RWPE1 (cell line): ENCODE measurements around the gene COL27A1.

Experiments used
- CTCF ChIA-PET: fragments of 350-600 bp; sonication (Branson Sonifier 250); formaldehyde crosslinking; extraction: SDS; loops from one replicate; lab custom pipeline; 2021; lab: Yijun Ruan, JAX
- POLR2A ChIA-PET: fragments of 400-600 bp; formaldehyde crosslinking; extraction: SDS; loops from one replicate; lab custom pipeline; 2020; ENCODE audit warnings: antibody characterized with exemption; ENCODE audit not compliant: low non-redundant PET; lab: Yijun Ruan, JAX
- DNase-seq: peaks from one replicate; pipeline ENCODE4 v3.0.0; 2012; ENCODE audit warnings: low spot score
- H3K27ac ChIP-seq: fragments of 450-650 bp; 2 replicates; pipeline ENCODE4 v1.5.1; 2017
- TF ChIP-seq, protein P1 (sequence below): fragments of 450-650 bp; conservative IDR thresholded peaks from 2 replicates; pipeline ENCODE4 v1.5.1; 2017; ENCODE audit warnings: low read depth, mild to moderate bottlenecking

Gene COL27A1

DNA sequence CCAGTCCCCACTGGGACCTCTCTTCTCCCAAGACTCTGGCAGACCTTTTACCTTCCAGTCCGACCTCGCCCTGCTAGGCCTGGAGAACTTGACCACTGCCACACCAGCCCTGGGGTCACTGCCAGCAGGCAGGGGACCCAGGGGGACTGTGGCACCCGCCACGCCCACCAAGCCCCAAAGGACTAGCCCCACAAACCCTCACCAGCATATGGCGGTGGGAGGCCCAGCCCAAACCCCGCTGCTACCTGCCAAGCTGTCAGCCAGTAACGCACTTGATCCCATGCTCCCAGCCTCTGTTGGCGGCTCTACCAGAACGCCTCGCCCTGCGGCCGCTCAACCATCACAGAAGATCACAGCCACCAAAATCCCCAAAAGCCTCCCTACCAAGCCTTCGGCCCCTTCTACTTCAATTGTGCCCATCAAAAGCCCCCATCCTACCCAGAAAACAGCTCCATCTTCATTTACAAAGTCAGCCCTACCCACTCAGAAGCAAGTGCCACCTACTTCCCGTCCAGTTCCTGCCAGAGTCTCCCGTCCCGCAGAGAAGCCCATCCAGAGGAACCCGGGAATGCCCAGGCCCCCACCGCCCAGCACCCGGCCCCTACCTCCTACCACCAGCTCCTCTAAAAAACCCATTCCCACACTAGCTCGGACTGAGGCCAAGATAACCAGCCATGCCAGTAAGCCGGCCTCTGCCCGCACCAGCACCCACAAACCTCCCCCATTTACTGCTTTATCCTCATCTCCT is 13.1 kb downstream of the COL27A1 start:
- CTCF ChIA-PET = interaction anchor here (0.6 to 1.3 kb wide), 4 partner anchors 13 to 319 kb away, joined by 3 read pairs; partner anchors contain the start of gene COL27A1
- DNase-seq = no peak

DNA sequence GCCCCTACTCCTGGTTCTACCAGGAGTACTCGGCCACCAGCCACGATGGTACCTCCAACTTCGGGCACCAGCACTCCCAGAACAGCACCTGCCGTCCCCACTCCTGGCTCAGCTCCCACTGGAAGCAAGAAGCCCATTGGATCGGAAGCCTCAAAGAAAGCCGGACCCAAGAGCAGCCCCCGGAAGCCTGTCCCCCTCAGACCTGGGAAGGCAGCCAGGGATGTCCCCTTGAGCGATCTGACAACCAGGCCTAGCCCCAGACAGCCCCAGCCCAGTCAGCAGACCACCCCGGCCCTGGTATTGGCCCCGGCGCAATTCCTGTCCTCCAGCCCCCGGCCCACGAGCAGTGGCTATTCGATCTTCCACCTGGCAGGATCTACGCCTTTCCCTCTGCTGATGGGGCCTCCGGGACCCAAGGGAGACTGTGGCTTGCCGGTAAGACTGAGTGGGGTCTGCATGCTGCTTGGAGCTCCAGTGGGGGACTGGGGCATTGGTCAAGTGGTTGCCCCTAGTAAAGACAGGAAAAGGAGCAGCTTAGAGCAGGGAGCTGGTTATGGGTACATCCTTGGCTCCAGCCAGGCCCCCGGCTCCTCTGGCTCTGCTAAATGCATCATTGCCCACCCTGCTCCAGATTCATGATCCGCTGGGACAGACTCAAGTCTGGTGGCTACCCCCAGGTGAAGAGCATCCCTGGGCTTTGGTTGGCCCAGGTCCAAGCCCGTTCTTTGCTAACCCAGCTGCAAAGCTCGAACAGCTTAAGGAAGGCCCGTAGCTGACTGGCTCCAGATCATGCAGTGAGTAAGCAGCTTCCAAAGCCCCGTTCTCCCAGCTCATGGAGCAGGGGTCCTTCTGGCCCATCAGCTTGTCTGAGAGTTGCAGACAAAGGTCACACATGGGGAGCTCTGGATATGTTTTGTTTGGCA is 14.0 kb downstream of the COL27A1 start:
- CTCF ChIA-PET = interaction anchor here (0.6 to 1.3 kb wide), 4 partner anchors 14 to 318 kb away, joined by 3 read pairs; partner anchors contain the start of gene COL27A1
- TF ChIP-seq, protein P1, sequence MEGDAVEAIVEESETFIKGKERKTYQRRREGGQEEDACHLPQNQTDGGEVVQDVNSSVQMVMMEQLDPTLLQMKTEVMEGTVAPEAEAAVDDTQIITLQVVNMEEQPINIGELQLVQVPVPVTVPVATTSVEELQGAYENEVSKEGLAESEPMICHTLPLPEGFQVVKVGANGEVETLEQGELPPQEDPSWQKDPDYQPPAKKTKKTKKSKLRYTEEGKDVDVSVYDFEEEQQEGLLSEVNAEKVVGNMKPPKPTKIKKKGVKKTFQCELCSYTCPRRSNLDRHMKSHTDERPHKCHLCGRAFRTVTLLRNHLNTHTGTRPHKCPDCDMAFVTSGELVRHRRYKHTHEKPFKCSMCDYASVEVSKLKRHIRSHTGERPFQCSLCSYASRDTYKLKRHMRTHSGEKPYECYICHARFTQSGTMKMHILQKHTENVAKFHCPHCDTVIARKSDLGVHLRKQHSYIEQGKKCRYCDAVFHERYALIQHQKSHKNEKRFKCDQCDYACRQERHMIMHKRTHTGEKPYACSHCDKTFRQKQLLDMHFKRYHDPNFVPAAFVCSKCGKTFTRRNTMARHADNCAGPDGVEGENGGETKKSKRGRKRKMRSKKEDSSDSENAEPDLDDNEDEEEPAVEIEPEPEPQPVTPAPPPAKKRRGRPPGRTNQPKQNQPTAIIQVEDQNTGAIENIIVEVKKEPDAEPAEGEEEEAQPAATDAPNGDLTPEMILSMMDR = no peak
- H3K27ac ChIP-seq = peak overlapping the region; percentile 18
- no peak for DNase-seq
- POLR2A ChIA-PET = no interaction called here

More for the DNA sequence above, 13.1 kb downstream of the COL27A1 start:
- H3K27ac ChIP-seq = no peak overlapping the region; the same call in 1 of the 2 replicates
- POLR2A ChIA-PET = no interaction called here
- TF ChIP-seq, protein P1 = no peak

DNA sequence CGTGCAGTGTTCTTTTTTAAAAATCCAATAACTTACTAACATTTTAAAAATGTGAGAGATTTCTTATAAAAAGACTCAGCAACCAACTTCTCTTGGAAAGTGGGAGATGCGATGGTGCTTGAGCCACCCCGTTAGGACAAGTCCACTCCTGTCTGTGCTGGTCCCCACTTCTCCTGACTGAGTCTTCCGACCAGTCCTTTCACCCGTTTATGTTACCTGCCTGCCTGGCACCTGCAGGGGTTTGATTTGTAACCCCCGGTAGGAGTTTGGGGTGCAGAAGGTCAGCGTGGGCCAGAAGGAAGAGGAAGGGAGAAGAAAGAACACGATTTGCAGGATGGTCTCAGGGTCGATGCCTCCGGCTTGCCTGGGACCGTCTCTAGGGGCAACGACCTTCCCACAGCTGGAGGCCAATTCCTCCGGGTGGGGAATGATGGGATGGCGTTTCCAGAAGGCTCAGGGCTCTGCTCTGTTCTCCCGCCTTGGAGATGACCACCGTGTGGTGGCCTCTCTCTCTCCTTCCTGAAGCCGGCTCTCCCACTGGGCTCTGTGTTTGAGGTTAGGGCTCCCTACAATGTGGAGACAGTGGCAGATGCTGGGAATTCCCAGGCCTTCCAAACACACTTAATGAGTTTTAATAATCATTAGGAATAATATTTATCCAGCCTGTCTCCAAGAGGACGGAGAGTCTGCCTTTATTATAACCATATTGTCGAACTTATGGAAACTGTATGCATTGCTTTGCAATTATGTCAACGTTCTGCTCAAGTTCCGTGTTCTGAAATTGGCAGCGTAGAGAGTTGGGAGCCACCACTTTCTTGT is 14.8 kb downstream of the COL27A1 start:
- TF ChIP-seq, protein P1 = no peak
- DNase-seq = no peak
- ChIA-PET POLR2A (no interaction called here), CTCF (interaction anchor here (0.6 to 1.0 kb wide), 2 partner anchors 15 to 62 kb away, joined by 3 read pairs; partner anchors contain the start of gene COL27A1)
- H3K27ac ChIP-seq = peak overlapping the region; percentile 18

DNA sequence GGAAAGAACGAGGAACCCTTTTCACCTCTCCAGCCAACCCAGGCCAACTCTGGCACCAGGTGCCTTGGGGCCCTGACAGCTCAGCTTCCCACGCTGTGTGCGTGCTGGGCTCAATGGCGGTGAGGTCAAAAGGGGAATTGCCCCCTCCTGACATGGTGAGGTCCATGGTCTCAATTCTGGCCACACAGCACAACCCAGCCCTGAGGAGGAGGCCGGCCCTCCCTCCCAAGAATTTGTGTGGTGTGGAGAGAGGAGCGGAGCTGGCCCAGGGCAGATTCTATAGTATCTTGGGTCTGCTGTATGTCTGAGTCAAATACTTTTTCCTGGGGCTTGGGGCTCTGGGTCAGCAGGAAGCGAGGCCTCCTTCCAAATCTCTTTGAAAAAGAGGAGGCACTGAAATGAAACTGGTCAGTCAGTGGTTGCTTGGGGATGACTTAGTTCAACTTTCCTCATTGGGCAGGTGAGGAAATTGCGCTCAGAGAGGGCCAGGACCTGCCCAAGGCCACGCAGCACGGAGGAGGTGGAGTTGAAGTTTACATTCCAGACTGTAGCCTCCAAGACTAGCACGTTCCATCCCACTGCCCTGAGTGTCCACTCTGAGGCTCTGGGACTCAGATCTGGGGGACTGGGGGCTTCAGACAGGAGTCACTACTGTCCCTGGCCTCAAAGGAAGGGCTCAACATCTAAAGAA is 15.6 kb downstream of the COL27A1 start:
- TF ChIP-seq, protein P1 = no peak
- H3K27ac ChIP-seq = no peak overlapping the region
- ChIA-PET POLR2A (no interaction called here), CTCF (interaction anchor here (1.4 to 2.4 kb wide), 2 partner anchors 16 to 88 kb away, joined by 4 to 9 read pairs; partner anchors contain the start of gene COL27A1)
- DNase-seq = no peak

DNA sequence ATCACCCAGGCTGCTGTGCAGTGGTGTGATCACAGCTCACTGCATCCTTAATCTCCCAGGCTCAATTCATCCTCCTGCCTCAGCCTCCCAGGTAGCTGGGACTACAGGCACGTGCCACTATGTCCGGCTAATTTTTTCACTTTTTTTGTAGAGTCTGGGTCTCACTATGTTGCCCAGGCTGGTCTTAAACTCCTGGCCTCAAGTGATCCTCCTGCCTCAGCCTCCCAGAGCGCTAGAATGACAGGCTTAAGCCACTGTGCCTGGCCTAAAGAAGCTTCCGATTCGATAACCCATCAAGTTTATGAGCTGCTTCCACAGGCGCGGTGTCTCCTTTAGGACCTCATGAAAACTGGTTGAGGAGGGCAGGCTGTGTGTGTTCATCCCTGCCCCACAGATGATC is 16.2 kb downstream of the COL27A1 start:
- H3K27ac ChIP-seq = peak overlapping the region; percentile 87
- POLR2A ChIA-PET = no interaction called here
- TF ChIP-seq, protein P1 = no peak
- no peak for DNase-seq
- CTCF ChIA-PET = interaction anchor here (0.7 to 2.4 kb wide), 6 partner anchors 7 to 117 kb away, joined by 3 to 9 read pairs (median 4); partner anchors contain the start of gene COL27A1
